ENCODE measurements around the gene KRTAP10-2.
"Not testable (repeated sequence)": the region's sequence is repeated elsewhere in the genome, so short reads cannot be mapped to it uniquely, and the experiment has no call there.

The KRTAP10-2 gene

DNA sequence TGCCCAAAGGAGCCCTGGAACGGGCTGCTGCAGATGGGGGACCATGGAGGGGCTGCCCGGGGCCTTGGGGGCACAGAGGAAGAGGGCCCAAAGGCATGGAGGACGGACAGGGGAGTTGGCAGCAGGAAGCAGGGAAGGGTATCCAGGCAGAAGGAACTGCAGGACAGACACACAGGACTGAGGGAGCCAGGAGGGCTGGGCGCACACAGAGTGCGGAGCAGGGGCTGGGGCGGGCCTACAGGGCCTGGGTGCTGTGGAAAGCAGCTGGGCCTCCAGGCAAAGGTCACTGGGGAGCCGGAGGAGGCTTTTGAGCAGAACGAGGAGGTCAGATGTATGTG is 39.4 kb downstream of the KRTAP10-2 start:
- DNase-seq: no peak

DNA sequence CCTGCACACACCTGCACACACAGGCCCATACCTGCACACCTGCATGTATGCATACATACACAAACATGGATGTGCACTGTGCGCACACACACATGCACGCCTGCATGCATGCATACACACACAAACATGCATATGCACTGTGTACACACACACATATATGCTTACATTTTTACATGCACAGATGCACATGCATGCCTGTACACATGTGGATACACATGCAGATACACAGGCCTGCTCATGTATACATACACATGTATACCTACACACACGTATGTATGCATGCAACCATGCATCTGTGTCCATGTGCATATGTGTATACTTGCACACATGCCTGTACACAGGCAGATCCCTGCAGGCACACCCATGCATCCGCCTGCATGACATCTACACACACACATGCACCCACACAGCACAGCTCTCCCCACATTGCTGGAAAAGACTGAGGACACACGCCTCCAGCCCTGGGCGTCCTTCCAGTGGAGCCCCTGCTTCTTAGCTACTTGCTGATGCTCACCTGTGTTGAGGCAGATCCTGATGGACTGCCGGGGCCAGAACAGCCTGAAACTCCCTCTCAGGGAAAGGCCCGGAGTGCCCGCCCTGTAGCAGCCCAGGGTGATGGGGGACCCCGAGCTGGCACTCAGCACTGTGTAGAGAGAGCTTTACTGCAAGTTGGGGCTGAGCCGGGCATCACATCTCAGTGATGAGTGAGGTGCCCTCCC is 39.9 kb downstream of the KRTAP10-2 start:
- no peak for DNase-seq

DNA sequence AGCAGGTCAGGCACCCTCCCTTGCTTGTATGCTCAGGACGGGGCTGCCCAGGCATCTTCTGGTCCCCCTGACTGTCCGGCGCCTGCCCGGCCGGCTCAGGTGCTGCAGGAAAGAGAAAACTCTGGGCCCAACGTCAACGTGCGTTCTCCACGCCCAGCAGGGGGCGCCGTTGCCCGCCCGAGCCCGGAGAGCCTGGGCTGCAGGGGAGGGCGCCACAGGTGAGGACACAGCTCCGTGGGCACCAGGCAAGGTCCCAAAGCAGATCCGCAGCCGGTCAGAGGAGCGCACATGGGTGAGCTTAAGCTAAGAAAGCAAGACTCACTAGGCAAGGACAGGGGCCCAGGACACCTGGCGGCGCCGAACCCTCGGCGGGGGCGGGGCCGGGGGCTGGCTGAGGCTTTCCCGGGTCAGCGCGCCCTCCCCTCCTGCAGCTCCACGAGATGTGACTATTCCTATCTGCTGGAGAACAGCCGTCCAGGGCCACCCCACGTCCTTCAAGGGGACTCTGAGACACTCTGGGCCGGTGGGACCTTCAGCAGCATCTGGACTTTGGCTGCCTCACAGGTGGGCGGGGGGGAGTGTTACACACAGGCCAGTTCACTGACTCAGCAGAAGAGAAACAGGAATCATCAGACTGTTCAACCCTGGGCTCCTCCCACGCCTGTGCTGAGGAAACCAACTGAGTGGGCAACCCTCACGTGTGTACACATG is 40.6 kb downstream of the KRTAP10-2 start:
- DNase-seq: peak; percentile 76

DNA sequence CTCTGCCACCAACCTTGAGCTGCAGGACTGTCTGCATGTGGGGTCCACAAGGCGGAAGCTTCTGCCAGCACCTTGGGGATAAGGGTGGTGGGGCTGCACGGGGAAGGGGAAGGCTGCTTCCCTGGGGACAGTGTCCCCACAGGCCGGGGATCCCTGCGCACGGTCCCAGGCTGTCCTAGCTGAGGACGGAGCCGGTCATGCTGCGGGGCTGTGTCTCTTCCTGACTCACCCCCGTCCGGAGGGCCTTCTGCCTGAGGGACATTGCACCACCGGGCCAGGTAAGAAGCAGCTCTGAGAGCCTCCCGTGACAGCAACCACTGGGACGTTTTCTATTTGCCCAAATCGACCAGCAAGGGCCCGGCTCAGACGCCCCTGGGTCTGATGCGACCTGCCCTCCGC is 41.2 kb downstream of the KRTAP10-2 start:
- no peak for DNase-seq

DNA sequence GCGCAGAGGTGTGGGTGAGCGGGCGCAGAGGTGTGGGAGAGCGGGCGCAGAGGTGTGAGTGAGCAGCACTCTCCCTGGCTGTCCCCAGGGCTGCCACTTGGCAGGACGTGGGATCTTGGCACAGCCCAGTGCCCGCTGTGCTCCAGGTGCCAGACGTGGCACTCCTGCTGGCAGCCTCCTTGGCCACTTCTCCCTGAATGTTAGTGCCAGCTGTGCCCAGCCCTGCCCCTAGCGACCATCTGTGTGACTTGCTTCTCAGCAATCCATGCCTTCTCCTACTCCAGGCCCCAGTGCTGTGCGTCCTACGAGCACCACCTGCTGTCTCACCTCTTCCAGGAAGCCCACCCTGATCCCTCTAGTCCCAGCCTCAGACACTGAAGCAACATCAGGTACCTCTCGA is 41.8 kb downstream of the KRTAP10-2 start:
- no peak for DNase-seq

DNA sequence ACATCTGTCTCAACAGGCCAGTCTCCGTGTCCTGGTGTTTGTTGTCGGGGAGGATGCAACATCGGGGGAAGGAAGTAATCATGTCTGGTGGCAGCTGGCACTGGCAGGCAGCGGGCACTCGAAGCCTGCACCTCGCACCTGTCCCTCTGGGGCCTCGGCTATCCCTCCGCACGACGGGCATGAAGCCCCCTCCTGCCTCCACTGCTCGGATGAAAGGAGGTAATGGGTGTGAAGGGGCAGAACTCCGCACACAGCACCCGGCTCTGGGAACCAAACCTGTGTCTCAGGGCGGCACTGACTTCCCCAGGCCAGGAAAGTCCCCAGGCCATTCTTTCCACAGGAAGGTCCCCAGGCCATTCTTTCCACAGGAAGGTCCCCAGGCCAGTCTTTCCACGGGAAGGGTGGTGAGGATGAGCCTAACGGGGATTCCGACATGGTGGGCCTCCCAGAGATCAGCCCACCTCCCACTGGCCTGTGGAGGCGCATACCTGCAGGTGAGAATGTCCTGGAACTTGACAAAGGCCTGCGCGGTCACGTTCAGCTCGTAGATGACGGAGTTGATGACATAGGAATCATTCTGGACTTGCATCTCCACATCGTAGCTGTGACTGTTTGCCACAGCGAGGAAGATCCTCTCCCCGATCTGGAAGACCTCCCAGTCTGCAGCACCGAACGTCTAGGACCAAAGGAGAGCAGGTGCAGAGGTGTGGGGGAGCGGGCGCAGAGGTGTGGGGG is 42.4 kb downstream of the KRTAP10-2 start:
- no peak for DNase-seq

DNA sequence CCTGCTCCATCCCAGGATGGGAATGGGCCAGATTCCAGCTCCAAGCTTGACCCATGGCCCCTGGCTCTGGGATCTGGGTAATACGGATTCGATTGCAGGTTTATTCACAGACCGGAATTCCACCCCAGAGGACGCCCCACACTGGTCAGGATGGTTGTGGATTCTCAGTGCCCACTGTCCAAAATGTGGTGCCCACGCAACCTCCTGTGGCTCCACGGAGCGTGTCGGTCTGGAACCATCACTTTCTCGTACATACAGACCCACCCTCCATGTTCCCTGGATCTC is 42.9 kb downstream of the KRTAP10-2 start:
- no peak for DNase-seq

DNA sequence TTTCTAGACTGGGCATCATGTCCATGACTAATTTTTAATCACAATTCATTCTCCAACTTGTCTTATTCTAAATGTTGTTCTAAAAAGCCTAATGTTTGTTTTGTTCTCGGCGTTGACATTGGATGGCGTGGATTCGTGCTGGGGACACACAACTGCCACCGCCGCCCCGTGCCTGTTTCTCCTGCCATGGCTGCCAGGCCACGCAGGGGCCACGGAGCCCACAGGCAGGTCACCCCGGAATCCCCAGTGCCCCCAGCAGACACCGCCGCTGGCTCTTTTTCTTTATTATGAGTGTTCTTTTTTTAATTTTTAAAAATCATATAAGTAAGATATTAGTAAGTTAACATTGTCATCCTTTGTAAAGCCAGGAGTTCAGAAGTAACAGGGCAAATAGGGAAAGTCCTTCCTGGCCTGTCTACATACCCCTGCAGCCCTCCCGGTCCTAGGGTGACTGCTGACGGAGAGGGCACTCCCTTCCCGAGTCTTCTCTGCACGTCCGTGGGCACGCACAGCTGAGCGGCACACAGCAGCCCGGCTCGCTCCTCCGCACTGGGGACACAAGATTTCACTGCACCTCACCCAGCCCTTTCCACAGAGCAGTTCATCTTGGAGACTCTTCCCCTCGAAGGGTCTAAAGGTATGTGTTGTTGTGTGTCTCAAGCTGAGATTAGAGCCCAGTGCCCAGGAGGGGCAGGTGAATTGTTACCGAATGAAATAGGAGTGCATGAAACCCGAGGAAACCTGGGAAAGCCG is 43.5 kb downstream of the KRTAP10-2 start:
- DNase-seq: no peak

DNA sequence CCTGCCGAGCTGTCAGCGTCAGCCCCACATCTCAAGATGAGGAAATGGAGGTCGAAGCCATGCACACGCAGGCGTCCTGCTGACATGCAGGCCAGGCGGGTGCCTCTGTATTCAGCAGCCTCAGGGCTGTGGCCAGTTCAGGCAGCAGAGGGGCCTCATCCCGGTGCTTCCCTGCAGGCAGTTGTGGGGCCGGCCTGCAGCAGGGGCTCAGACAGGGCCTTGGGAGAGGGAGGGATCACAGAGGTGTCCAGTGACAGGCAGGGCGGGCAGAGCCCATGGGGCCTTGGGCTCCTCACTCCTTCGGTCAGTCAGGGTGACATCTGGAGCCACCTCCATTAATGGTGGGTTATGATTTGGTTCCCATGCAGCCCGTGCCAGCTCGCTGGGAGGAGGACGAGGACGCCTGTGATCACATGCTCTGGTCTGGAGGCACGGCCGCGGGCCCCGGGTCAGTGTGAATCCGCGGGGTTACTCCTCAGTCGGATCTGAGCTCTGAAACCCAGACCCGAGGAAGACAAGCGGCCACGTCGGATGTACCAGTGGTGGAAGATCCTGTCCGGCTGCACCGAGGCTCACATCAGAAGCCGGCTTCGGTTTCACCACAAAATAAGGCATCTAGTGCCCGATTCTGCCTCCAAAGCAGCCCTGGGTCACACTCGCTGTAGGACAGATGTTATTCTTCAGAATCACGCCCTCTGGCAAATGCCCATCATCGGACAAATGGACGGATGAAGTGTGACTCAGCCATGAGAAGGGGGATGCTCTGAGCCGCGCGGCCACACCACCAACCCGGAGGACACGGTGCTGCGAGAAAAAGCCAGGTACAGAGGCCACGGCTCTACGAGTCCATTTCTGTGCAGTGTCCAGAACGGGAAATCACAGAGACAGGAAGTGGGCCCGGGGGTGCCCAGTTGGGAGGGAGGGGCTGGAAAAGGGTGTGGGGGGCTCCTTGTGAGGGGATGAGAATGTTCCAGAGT is 44.7 kb downstream of the KRTAP10-2 start:
- no peak for DNase-seq

DNA sequence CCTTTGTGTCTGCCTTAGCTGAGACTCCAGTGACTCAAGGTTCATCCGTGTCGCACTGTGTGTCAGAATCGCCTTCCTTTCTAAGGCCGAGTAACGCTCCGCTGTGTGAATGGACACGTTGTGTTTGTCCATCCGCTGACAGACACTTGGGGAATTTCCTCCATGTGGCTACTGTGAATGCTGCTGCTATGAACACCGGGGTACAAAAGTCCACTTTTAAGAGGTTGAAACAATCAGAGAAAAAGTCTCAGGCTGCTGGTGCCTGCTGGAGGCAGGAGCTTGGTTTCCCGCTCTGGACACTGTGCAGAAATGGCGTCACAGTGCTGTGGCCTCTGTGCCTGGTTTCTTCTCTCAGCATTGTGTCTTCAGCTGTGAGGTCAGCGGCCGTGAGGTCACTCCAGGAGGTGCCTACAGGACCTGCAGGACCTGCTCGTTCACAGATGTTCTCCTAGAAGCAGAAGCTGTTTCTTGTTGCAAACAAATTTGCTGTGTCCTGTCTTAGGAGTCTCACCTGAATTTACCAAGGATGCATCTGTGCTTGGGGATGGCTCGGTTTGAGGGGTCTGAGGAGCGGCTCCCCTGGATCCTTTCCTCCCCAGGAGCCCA is 45.5 kb downstream of the KRTAP10-2 start:
- no peak for DNase-seq

DNA sequence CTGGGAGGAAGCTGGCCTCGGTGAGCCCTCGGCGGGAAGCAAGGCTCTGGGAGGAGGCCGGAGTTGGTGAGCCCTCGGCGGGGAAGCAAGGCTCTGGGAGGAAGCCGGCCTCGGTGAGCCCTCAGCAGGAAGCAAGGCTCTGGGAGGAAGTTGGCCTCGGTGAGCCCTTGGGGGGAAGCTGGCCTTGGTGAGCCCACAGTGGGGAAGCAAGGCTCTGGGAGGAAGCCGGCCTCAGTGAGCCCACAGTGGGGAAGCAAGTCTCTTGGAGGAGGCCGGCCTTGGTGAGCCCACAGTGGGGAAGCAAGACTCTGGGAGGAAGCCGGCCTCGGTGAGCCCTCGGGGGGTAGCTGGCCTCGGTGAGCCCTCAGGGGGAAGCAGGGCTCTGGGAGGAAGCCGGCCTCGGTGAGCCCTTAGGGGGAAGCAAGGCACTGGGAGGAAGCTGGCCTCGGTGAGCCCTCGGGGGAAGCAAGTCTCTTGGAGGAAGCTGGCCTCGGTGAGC is 47.4 kb downstream of the KRTAP10-2 start:
- no peak for DNase-seq

DNA sequence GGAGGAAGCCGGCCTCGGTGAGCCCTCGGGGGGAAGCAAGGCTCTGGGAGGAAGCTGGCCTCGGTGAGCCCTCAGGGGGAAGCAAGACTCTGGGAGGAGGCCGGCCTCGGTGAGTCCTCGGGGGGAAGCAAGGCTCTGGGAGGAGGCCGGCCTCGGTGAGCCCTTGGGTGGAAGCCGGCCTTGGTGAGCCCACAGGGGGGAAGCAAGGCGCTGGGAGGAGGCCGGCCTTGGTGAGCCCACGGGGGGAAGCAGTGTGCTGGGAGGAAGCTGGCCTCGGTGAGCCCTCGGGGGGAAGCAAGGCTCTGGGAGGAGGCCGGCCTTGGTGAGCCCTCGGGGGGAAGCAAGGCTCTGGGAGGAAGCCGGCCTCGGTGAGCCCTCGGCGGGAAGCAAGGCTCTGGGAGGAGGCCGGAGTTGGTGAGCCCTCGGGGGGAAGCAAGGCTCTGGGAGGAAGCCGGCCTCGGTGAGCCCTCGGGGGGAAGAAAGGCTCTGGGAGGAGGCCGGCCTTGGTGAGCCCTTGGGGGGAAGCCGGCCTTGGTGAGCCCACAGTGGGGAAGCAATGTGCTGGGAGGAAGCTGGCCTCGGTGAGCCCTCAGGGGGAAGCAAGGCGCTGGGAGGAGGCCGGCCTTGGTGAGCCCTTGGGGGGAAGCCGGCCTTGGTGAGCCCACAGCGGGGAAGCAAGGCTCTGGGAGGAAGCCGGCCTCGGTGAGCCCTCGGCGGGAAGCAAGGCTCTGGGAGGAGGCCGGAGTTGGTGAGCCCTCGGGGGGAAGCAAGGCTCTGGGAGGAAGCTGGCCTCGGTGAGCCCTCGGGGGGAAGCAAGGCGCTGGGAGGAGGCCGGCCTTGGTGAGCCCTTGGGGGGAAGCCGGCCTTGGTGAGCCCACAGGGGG is 48.1 kb downstream of the KRTAP10-2 start:
- not testable (repeated sequence) for DNase-seq

DNA sequence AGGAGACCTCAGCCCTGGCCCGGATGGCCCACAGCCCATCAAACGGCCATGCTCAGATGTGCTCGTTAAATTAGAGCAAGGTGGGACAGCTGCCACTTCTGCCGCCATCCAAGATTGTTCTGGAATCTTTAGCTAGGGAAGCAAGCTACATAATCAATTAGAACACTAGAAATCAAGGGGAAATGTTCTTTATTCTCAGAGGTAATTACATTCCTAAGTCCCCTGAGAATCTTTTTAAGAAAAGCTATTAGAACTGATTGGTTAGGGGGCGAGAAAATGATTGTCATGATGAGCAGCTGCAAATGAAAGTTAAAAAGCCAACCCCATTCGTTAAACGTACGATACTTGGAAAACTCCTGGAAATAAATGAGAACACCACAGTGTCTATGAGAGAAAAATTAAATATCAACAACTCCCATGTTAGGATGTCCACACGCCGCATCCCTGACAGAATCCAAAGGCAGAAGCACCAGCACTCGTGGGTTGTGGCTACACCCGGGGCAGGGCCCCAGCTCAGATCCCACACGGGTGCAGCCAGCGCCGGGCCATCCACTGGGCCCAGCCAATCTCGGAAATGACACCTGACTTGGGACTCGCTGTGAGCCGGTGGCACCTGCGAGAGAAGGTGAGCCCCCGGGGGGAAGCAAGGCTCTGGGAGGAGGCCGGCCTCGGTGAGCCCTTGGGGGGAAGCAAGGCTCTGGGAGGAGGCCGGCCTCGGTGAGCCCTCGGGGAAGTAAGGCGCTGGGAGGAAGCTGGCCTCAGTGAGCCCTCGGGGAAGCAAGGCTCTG is 48.9 kb downstream of the KRTAP10-2 start:
- DNase-seq: no peak
